Ovary (tissue), 9 donors: ENCODE data around the gene AEN. TPM values are rescaled to one million over a fixed set of nuclear protein-coding genes. Genes with fewer than 3 reads are reported as not detected.

Source experiments
- DNase-seq, 5 donors: peaks; one replicate each; pipeline ENCODE4 v3.0.0-alpha.2; 2019 to 2020
- H3K27ac ChIP-seq, 2 donors: fragments of 200-600 bp; one replicate each; pipeline versions ENCODE4 v1.5.1 to v1.8.0; 2019 to 2022
- H3K27me3 ChIP-seq: fragments of 200-600 bp; one replicate; pipeline ENCODE4 v1.8.0; 2022
- H3K36me3 ChIP-seq: fragments of 200-600 bp; sonication (generic); one replicate; pipeline ENCODE4 v1.5.1; 2019
- H3K4me1 ChIP-seq: one replicate; pipeline ENCODE4 v1.8.1; 2013; ENCODE audit warnings: mild to moderate bottlenecking, moderate library complexity; ENCODE audit not compliant: insufficient read depth
- H3K4me3 ChIP-seq: fragments of 200-600 bp; sonication (generic); one replicate; pipeline ENCODE4 v1.5.1; 2017
- H3K9me3 ChIP-seq, 2 donors: fragments of 200-600 bp in 1 of 2; sonication (generic) in 1 of 2; one replicate each; pipeline versions ENCODE4 v1.5.1 to v1.8.1; 2013 to 2019; ENCODE audit warnings: mild to moderate bottlenecking in 1 of 2, moderate library complexity in 1 of 2
- CTCF ChIP-seq, 3 donors: fragments of 450-650 bp in 2 of 3; fragments of 200-600 bp in 1 of 3; IDR thresholded peaks; one replicate each; pipeline versions ENCODE4 v1.5.1 to v1.8.0; 2016 to 2022; ENCODE audit warnings: antibody characterized with exemption in 3 of 3, mild to moderate bottlenecking in 1 of 3
- EP300 ChIP-seq: sonication (generic); formaldehyde crosslinking; IDR thresholded peaks from one replicate; pipeline ENCODE4 v1.6.1; 2017; ENCODE audit warnings: antibody characterized with exemption
- POLR2A ChIP-seq: fragments of 450-650 bp; IDR thresholded peaks from one replicate; pipeline ENCODE4 v1.6.1; 2017; ENCODE audit warnings: antibody characterized with exemption, mild to moderate bottlenecking, moderate library complexity
- WGBS, 3 donors: extraction: QIAGEN DNeasy Blood & Tissue Kit in 1 of 3; methylation state at CpG; one replicate each; pipeline versions ENCODE4 v1.1.5 to v1.1.7; 2013 to 2017; 5-methylcytosine and 5-hydroxymethylcytosine counted together
- intact Hi-C, 4 donors: fragments of 100-400 bp; cut with DNase I; formaldehyde crosslinking; loops; one replicate each; pipeline versions ENCODE4 v1.11.0 to v1.15.1; 2022 to 2023
- polyA plus RNA-seq, 2 donors: library from polyadenylated mRNA; stranded (reverse); fragments of 200-250 nt in 1 of 2; fragments of 350-450 nt in 1 of 2; fragmentation: Illumina TruSeq in 1 of 2; extraction: RNeasy Lipid Tissue Mini Kit (QIAGEN cat#74804) in 1 of 2; gene quantifications; one replicate each; pipeline ENCODE4 v1.2.3, GENCODE V29; 2013 to 2014
- total RNA-seq, 7 donors: library from RNA; depleted of rRNA in 2 of 7; stranded (reverse); fragments of >200 nt in 2 of 7; fragmentation: NEBNext Ultra II Directional in 3 of 7; extraction: Animal tissue kit (Norgen Biotek cat#: 25700) in 3 of 7; gene quantifications; one replicate each; pipeline versions ENCODE4 v1.1.0 to v1.2.4, GENCODE V29; 2016 to 2023
- donor health status: DM: no; HTN: no; CAD: no; lungs with moderate emphysema.
- donor health status: DM: no; HTN: no; CAD: no.
- donor health status: Bipolar disorder and iron deficiency.
- donor health status: DM: yes; HTN: yes; CAD: no.
- donor health status: DM: no; HTN: no; CAD: no.
- donor health status: DM: yes; HTN: yes; CAD: no.

Gene AEN
- total and polyA plus RNA-seq, 9 donors, result 6.9 to 27.1 (median 15.6) TPM

- DNase-seq, result no peak
- no peaks in the 10 kb centered on the region for H3K36me3 ChIP-seq
- intact Hi-C loops, result no loop called here
- peaks cover 8% of the 10 kb centered on the region for H3K4me1 ChIP-seq
- 86 to 91% (median 89%) methylated on average over 11 of the region's 11 CpGs for WGBS, 3 donors
- no peak overlapping the region for H3K27ac ChIP-seq
- H3K4me3 ChIP-seq, result no peak overlapping the region
- no peaks in the 10 kb centered on the region for H3K27me3 ChIP-seq
- H3K9me3 ChIP-seq, result no peaks in the 10 kb centered on the region
- no peak for TF ChIP-seq EP300
- no peak for TF ChIP-seq POLR2A
- TF ChIP-seq CTCF (IDR thresholded peaks at IDR 0.05), result no peak
Measured at GRCh38 chr15:88636050-88636449, 14.9 kb downstream of the AEN start.

GRCh38 chr15:88636654-88637053 is 15.5 kb downstream of the AEN start:
- peaks cover 8% of the 10 kb centered on the region for H3K4me1 ChIP-seq
- H3K9me3 ChIP-seq, result no peaks in the 10 kb centered on the region
- H3K36me3 ChIP-seq, result no peaks in the 10 kb centered on the region
- TF ChIP-seq POLR2A (no peak), EP300 (no peak)
- peak in 1 of 5 donors; percentile 26 for DNase-seq
- 72 to 74% (median 72%) methylated on average over 5 of the region's 5 CpGs for WGBS, 3 donors
- no peak overlapping the region for H3K27ac ChIP-seq
- intact Hi-C loops, result no loop called here
- no peak overlapping the region for H3K4me3 ChIP-seq
- H3K27me3 ChIP-seq, result no peaks in the 10 kb centered on the region

GRCh38 chr15:88637436-88637835 is 16.3 kb downstream of the AEN start:
- peak in 1 of 5 donors; percentile 27 for DNase-seq
- H3K9me3 ChIP-seq, result no peaks in the 10 kb centered on the region
- intact Hi-C loops, result no loop called here
- H3K4me1 ChIP-seq, result peaks cover 8% of the 10 kb centered on the region
- H3K4me3 ChIP-seq, result no peak overlapping the region
- TF ChIP-seq EP300, result no peak
- no peak for TF ChIP-seq POLR2A
- no peak for TF ChIP-seq CTCF (IDR thresholded peaks at IDR 0.05)
- no peaks in the 10 kb centered on the region for H3K36me3 ChIP-seq
- peak overlapping the region in 1 of 2 donors; percentile 98 for H3K27ac ChIP-seq
- no peaks in the 10 kb centered on the region for H3K27me3 ChIP-seq
- WGBS, 3 donors, result 71 to 80% (median 72%) methylated on average over 7 of the region's 7 CpGs

GRCh38 chr15:88637841-88638625 is 16.9 kb downstream of the AEN start:
- Histone ChIP-seq H3K4me1 (peaks cover 8% of the 10 kb centered on the region), H3K27ac (peak overlapping the region; percentile 93 to 98), H3K4me3 (peak overlapping the region; percentile 44), H3K36me3 (no peaks in the 10 kb centered on the region), H3K27me3 (no peaks in the 10 kb centered on the region), H3K9me3 (no peaks in the 10 kb centered on the region)
- 54 to 55% (median 54%) methylated on average over 7 of the region's 7 CpGs for WGBS, 3 donors
- TF ChIP-seq CTCF (IDR thresholded peaks at IDR 0.05), result no peak
- no peak for TF ChIP-seq POLR2A
- no peak for TF ChIP-seq EP300
- DNase-seq, result peak in 1 of 5 donors; percentile 63
- intact Hi-C loops, result no loop called here
